GM19240 (cell line): Measurements from ENCODE around the gene EML5.

Experiments used
- DNase-seq: peaks from one replicate; pipeline ENCODE4 v3.0.0; 2011; ENCODE audit warnings: low spot score; ENCODE audit not compliant: insufficient read length

Gene EML5

DNA sequence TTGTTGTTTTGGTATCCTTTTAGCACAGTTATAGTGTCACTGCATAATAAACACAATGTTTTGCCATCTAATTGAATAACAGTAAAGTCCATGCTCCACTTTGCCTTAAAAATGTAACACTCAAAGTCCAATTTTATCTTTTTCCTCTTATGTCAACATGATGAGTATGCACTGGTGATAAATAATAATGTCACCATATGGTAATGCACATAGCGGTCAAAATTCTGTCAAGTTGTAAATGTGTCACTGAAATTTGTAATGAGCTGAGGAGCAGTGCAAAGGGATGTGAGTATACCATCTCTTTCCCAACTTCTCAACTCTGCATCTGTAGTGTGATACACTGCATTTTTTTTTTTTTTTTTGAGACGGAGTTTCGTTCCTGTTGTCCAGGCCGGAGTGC lies 65.7 kb downstream of the EML5 start:
- DNase-seq: no peak

GRCh38 chr14:88710709-88711108 lies 82.0 kb downstream of the EML5 start:
- no peak for DNase-seq

GRCh38 chr14:88707088-88707487 lies 85.7 kb downstream of the EML5 start:
- DNase-seq: no peak

DNA sequence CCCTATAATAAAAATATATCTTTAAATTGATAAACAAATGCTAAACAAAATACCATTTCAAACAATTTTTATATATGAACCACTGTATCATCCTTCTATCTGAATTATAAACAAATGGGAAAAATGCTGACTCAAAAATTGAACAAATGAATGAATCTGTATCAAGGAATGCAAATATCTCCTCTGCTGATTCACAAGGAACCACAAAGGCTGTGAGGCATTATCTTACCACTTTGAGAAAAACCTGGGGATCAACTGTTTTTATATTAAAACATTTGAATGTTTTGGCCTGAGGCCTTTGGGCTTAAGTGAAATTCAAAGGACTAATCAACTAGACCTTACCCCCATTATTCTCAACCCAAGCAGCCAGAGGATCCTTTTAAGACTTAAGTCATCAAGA lies 86.3 kb downstream of the EML5 start:
- DNase-seq: no peak

GRCh38 chr14:88698651-88699050 lies 94.1 kb downstream of the EML5 start:
- no peak for DNase-seq

DNA sequence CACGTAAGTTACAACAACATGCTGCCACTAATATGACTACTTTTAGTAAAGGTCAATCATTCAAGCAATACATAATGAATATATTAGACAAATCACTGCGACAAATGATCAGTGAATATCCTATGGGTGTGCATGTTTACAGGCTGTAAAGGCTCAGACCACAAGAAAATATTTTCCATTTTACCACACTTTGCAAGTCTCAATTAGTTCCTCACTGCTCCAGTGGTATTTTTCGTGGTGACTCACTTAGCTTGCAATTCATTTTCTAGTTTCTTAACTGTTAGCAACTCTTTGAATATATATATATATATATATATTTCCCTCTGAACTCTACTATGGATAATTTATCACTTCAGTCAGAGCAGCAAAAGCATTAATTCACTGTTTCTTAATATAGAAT lies 96.9 kb downstream of the EML5 start:
- DNase-seq: no peak

GRCh38 chr14:88688386-88688785 lies 104.4 kb downstream of the EML5 start:
- no peak for DNase-seq

DNA sequence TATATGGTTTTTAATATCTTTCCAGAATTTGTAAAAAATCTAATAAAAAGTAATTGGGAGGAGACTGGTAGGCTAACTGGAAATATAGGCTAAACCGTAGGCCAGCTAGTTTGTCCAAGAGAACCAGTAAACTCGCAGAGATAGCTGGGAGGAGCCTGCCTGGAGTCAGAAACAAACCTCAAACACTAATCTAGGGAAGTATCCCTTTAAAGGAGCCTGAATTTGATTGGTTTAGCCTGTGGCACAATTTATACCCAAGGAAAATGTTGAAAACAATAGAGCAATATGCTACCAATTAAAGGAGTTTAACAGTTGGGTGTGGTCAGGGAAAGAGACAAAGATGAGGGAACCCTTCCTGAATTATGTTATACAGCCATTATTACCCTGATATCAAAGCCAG lies 109.6 kb downstream of the EML5 start:
- no peak for DNase-seq

DNA sequence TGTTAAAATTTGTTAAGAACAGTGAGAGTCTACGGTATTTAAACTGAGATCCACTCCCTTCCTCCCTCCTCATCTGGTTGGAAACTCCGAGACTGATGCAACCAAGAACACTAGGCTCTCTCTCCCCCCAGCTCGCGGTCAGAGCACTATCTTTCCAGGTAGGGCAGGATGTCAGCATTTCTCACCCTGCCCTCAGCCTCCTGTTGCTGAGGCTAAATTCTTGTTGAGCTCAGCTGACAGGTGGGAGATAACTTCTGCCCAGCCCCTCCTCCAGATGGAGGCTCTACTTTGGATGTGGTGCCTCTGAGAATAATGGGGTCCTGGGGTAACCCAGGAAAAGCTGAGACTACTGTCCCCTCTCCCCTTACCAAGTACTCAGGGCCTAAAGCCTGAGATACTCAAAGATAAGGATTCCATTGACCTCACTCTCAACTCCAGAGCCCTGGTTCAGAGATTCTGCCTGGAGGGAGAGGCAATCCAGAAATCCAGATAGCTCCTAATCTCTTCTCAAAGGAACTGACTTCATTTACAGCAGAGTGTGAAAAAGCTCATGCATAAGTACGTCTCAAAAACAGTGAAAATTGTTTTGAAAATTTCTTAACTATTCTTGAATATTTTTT lies 110.1 kb downstream of the EML5 start:
- no peak for DNase-seq

GRCh38 chr14:88681755-88682494 lies 110.8 kb downstream of the EML5 start:
- DNase-seq: no peak

DNA sequence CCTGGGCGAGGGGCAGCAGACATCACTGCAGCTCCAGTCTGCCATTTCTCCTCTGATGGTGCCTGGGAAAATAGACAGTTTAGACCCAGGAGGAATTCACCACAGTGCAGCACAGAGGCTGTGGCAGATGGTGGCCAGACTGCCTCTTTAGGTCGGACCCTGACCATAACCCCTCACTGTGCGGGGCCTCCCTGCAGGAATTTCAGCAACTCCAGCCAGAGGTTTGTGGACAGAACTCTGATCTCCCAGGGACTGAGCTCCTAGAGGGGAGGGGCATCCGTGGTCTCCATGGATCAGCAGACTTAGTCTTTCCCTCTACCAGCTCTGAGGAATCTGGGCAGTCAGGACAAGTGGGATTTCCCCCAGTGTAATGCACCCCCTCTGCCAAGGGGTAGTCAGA lies 123.4 kb downstream of the EML5 start:
- no peak for DNase-seq

DNA sequence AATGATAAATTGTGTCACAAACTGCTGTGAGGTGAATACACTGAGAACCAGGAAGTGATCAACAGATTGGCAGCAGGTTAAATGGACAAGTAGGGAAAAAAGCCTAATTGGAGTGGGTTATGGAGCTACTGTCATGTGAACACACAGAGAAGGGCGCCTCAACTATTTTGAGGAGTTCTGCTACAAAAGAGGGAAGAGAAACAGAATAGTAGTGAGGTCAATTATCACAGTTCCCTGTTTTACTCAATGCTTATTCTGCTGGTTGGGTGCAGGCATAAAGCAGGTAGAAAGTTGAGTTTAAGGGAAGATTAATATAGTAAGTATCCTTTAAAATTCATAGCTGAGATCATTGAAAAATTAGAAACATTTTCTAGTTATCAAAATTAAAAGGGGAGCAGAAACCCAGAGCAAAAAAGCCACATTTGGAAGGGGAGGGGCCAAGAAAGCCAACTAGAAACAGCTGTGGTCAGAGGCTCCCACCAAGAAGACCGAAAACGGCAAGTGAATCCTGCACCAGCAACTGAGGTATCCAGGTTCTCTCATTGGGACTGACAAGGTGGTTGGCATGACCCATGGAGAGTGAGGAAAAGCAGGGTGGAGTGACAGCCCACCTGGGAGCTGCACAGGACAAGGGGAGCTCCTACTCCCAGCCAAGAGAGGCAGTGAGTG lies 124.2 kb downstream of the EML5 start:
- no peak for DNase-seq

DNA sequence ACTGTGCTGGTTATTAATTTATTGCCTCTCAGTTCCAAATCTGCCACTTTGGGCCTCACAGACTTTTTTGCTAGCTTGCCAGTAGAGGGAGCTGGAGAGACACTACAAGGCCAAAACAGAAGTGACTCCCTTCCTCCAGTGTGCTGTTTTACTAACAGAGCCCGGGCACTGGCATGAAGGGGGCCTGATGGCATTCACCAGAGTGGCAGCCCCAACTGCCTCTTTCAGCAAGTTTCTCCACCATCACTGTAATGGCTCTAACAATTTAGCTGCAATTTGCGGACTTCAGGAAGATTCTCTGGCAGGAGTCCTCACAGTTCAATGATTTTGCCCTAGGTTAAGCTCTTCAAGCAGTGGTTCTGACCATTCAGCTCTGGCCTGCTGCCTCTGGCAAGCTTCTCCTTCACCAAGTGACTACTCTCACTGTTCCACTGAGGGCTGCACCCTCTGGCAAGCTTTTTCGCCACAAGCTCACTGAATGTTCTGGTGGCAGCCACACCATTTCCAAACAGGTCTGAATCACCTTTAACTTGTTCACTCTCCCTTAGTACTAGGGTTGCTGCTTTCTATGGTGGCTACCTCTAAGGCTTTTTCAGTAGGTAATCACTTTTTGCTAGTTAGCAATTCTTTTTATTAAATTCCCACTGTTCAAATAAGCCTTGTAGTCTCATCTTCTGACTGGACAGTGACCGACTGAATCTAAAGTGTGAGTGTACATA lies 125.0 kb downstream of the EML5 start:
- DNase-seq: peak; percentile 52

DNA sequence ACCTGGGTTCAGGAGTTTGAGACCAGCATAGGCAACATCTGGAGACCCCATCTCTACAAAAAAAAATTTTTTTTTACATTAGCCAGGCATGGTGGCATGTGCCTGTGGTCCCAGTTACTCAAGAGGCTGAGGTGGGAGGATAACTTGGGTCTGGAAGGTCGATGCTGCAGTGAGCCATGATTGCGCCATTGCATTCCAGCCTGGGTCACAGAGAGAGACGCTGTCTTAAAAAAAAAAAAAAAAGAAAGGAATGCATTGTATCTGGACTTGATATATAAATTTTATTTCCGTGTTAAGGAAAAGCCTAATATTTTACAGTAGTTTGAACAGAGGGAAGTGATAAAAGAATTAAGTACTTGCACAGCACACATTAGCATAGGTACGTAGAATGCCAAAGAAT lies 132.7 kb downstream of the EML5 start:
- no peak for DNase-seq

DNA sequence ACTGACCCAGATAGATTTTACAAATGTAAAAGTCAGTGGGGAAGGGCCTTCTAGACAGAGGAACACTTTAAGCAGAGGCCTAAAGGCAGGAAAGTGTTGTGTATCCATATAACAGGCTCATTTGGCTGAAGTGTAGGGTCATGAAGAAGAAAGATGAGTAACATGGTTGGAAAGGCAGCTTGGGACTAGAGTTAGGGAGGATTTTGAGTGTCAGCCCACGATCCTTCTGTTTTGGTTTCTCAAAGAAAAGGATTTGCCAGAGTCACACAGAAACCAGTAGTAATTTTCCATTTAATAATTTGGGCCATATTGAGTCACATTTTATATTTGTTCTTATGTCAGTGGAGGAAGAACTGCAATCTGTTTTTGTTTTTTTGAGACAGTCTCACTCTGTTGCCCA lies 153.5 kb downstream of the EML5 start:
- no peak for DNase-seq

GRCh38 chr14:88632512-88632911 lies 160.2 kb downstream of the EML5 start:
- no peak for DNase-seq

DNA sequence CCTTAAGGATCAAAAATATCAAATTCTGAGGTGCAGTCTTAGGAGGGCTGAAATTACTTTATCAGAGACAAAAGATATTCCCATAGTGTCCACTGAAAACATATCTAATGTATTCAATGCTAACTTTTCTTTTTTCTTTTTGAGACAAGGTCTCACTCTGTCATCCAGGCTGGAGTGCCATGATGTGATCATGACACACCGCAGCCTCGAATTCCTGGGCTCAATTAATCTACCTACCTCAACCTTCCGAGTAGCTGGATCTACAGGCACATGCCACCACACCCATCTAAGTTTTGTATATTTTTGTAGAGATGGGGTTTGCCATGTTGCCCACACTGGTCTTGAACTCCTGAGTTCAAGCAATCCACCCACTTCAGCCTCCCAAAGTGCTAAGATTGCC lies 161.7 kb downstream of the EML5 start:
- no peak for DNase-seq

GRCh38 chr14:88630565-88630964 lies 162.2 kb downstream of the EML5 start:
- no peak for DNase-seq

GRCh38 chr14:88628462-88628861 lies 164.3 kb downstream of the EML5 start:
- DNase-seq: no peak

DNA sequence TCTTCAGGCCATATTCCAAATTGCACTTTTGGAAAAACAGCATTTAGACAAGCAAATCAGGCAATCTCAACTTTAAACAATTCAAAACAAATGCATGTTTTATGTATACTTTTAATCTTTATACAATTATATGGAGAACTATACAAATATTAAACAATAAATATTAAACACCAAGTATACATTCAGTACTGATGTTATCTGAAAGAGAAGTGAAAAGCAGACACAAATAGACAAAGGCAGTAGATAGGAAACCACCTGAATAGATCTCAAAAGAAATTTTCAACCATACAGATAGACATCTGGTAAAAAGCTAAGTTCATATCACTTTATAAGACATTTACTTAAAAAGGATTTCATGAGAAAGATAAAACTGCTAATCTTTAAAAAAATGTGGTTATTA lies 164.7 kb downstream of the EML5 start:
- no peak for DNase-seq

DNA sequence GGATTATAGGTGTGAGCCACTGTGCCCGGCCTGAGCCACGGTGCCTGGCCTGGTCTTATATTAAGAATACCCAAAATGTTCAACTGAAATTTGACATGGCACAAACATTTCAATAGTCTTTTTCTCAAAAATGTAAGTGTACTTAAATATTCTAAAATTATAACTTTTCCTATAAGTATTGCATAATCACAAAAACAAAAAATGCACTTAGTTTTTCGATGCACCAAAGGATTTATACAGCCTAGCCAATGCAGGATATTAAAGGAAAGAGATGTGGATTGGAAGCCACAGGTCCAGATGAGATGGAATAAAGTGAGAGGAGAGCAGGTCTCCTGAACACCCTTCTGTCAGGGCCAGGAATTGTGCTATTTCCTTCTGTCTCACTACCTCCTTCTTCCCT lies 167.1 kb downstream of the EML5 start:
- no peak for DNase-seq

- DNase-seq: no peak
These were observed 171.7 kb downstream of the EML5 start for GRCh38 chr14:88621100-88621499.
